GM19238 (cell line): ENCODE results near the gene DRD1.

Experiments
- DNase-seq: peaks from one replicate; pipeline ENCODE4 v3.0.0; 2011; ENCODE audit warnings: low spot score; ENCODE audit not compliant: insufficient read length

The DRD1 gene

DNA sequence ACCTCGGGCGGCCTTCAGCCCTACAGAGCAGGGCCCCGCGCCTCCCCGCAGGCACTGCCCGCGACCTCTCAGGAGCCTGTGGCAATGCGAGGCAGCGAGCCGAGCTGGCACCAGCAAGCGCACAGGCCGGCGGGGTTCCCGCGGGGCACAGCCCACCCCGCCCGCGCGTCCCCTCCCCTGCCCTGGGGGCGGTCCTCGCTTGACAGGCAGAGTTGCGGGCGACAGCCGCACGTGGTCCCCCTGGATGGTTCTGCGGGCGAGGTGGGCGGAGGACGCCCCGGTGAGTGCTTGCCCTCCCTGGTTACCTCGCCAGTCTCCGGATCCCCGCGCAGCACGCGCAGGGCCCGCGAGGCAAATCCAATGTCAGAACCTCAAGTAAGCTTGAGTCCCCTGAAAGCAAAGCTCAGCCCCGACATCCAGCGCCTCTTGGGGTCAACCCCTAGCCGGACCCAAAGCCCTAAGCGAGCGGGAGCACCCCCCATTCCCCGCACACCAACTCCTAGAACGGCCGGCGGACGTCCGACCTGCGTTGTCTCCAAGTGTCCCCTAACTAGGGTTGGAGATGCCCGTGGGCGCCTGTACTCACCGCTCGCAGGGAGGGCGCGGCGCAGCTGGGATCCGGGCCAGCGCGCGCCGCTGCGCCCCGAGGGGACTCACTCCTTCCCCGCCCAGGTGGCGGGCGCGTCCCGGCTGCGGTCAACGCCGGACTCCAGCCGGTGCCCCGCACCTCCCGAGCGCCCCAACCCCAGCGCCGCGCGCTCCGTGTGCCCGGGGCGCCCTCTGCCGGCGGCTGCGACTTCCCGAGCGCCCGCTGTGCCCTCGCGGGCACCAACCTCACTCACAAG, at the start of gene DRD1:
Gene DRD1, minus strand, starts transcription at position 123 of the 845 bp plus-strand sequence. CDS start 1,083 bp downstream, outside the sequence.
- DNase-seq, result peak; percentile 41

DNA sequence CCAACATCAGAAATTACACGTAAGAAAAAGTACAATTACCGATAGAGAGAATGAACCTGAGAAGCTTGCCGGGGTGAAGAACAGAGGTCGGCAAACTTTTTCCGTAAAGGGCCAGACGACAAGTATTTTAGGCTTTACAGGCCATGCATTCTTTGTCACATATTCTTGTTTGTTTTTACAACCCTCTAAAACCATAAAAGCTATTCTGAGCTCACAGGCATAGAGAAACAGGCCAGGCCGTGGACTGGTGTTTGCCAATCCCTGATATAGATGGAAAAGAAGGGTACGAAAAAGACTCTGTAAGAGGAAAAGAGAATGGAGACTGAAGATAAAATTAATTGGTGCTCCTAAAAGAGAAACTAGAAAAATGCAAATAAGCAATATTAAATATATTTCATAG, 49.7 kb upstream of the DRD1 start:
- no peak for DNase-seq

DNA sequence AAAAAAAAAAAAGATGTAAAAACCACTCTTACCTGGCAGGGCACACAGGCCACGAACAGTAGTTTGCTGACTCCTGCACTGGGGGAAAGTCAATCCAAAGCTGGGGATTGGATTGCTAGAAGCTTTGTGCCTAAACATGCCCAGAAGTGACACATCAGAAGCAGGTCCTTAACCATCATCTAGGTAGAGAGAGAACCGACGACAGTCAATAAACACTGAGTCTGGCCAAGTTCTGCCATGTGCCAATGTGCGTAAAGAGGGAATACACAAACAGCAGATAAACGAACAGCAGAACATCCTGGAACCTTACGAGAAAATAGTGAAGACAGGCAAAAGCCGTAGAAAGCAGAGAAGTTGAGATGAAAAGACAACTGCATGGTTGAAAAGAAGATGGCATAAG, 49.3 kb upstream of the DRD1 start:
- no peak for DNase-seq

DNA sequence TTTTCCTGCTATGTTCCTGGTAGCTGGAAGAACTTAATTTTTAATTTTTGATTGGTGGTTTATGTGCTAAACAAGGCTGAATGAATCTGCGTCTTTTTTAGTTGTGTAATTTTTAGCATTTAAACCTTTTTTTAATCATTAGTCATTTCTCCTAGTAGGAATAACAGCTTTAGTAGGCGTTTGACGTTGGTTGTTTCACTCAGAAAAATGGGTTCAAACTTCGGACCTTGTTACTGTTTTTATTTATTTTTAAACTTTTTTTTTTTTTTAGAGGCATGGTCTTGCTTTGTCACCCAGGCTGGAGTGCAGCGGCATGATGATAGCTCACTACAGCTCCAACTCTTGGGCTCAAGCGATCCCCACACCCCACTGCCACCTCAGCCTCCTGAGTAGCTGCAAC, 47.2 kb upstream of the DRD1 start:
- DNase-seq, result no peak

DNA sequence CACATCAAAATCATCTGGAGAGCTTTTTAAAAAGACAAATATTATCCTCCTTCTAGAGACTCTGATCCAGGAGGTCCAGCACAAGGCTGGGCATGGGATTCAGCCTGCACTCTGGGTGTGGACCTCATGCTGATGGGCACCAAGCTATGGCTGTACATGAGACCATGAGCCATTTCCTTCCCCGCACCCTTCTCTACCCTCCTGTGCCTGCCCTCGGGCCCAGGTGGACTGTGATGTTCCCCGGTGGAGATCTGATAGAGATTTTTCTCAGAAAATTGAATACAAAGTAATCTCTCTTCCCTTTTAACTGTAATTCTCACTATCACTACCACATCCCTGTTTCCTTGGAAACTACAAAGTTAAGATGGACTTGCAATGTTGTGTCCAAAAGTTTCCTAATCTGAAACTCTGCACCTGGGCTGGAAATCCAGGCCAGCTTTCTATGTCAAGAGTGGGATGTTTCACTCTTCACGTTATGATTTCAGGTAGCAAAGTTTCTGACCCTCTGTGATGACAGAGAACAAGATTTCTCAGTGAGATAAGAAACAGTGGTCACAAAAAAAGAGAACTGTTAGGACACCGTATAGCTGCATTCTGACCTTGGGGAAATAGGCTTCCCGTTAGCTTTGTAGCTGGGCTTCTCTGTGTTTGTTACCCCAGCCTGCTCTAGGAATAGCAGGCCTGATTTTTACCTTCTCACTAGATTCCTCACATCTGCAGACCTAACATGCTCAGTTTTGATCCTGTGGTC, 45.9 kb upstream of the DRD1 start:
- DNase-seq, result no peak

DNA sequence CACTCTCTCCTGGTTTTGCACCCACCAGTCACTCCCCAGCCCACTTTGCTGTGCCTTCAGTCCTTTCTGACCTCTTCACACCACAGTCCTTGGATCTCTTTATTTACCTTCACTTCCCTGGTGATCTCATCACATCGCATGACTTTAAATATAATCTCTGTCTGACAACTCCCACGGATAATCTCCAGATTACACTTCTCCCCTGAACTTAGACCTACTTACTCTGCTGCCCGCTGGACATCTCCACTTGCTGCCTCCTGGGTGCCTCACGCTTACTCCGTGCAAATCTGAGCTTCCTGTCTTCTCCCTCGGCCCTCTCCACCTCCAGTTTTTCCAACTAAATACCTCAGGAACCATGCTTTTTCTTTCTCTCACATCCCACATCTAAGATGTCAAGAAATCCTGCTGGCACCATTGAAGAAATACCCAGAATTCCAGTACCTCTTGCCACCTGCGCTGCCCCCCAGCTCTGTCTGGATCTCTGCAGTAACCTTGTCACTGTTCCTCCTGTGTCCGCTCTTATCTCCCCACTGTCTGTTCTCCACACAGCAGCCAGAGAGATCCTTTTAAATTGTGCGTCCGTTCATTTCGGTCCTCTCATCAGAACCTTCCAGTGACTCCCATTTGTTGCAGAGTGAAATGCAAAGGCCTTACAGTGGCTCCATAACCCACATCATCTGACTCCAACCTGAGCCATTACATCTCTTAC, 43.7 kb upstream of the DRD1 start:
- no peak for DNase-seq

DNA sequence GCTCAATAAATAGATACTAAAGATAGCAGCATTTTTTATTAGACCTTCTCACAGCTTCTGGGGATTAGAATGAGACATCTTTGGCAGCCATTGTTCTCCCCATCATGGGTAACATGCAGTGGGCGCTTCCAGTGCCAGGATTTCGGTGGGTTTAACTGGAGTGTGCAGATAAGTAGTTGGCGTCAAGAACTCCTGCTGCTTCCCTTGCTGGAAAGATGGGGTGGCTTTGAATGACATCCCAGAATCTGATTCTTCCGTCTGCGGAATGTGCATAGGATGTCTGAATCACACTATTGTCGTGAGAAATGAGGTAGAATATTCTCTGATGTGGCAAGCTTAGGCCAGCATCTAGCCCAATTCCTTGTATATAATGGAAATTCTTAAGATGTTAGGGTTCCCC, 41.6 kb upstream of the DRD1 start:
- DNase-seq, result no peak

DNA sequence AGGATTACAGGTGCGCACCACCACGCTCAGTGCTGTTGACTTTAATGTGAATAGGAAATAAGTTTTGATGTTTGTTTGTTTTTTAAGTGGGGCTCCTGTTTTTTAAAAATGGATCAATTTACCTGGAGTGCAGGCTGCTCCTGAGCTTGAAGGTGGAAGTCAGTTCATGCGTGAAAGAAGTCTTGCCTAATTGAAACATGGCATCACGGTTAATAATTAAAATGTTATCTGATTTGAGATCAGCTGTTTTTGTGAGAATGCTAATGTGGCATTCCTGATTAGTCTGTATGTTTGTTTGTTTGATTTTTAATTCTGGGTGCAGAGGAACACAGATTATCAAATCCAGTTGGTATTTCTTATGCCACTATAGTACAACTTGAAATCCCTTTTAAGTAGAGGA, 40.8 kb upstream of the DRD1 start:
- DNase-seq, result no peak

DNA sequence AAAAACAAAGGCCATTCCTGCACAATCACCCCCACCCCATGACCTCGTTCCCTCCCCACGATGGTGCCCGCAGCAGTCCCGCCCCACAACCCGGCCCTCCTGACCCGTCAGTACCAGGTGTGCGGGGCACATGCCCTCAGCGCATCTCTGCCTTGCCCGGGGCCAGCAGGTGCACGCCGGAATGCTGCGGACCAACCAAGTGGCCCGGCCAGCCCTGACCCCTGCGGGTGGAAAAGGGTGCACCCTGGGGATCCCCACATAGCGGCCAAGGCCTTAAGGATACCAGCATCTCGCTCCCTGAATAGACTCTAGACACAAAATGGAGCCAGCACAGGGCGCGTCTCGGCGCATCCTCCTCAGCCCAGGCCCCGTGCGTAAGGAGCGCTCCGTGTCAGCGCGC, 40.3 kb upstream of the DRD1 start:
- no peak for DNase-seq

DNA sequence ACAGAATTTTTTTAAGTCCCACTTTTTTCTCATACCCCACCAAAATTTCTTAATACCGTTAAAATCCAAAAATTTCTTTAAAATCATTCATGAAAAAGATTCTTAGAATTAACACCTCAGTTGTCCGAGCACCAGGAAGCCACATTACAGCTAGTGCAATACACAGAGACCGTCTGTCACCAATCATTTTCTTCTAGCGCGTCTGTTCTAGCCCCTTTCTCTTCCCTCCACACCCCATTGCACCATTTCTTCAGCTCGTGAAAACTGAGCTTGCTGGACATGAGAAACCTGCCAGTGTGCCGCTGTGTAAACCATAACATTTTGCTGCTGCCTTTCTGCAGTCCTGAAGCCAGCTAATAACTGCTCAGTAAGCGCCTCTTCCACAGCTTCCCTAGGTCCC, 39.4 kb upstream of the DRD1 start:
- no peak for DNase-seq

DNA sequence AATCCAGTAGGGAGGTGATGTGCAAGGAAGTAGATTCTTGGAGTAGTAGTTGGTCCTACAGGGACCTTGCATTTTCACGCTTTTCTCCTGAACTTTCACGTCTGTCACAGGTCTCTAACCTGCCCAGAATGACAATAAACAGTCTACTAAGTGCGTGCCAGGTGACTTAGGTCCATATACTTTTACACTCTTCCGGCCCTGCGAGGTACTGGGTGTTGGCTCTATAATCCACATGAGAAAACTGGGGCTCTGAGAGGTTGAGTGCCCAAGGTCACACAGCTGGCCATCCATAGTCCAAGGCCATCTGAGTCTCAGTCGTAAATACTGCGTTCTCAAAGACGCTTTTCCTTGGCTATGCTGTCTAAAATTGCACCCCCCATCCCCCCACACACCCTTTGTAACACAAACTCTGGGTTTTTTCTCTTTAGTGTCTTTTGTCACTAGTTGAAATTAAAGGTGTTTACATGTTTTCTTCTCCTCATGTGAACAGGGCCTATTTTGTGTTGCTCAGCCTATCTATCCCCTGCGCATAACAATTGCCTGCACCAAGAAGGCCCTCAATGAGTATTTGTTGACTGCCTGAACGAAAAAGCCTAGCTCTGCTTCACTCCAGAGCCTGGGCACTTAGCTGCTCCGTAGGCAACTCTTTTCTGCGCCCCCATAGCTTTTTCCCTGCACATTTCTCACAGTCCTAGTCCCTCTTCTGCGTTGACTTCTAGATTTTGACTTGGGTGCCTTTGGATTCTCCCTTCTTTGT, 35.3 kb upstream of the DRD1 start:
- no peak for DNase-seq

DNA sequence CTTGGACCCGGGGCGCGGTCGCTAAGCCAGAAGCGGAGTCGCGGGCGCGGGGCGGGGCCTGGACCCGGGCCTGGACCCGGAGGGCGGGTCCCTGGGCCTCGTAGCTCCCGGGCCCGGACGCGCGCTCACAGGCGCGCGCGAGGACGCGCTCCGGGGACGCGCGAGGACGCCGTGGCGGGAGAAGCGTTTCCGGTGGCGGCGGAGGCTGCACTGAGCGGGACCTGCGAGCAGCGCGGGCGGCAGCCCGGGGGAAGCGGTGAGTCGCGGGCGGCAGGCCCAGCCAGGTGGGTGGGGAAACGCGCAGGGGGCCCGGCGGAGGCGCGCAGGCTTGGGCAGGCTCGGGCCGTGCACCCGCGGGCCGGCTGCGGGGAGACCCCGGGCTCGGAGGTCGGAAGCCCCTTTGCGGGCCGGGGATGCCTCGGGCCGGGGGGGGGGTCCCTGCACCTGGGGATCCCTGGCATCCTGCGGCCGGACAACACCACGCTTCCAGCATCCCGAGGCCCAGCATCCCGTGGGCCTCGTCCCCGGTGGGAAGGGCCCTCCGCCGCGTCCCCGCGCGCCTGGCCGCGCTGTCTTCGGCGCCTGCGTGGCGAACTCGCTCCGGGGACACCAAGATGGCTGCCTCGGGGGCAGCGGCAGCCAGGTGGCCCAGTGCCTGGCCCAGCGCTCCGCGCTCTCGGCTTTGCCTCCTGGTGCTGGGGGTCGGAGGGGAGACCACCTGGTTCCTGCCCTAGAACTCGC, 34.6 kb upstream of the DRD1 start, which contains the start of gene SFXN1:
Gene SFXN1, plus strand, starts transcription at position 177 of the 741 bp plus-strand sequence. CDS start 13,544 bp downstream, outside the sequence.
- peak; percentile 95 for DNase-seq

DNA sequence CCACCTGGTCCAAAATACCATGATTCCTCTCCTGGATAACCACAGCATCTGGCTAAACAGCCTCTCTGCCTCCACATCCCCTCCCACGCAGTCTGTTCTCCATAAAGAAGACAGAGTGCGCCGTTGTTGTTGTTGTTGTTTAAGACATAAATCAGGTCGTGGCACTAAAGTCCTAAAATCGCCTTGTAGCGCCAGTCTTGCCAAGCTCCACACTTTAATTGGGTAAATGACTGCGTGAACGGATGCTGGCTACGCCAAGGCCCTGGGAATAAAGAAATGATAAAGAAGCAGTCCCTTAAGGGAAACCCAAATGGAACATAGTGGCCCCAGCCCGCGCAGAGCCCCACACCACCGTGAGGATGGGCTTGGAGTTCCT, 34.0 kb upstream of the DRD1 start:
- no peak for DNase-seq

DNA sequence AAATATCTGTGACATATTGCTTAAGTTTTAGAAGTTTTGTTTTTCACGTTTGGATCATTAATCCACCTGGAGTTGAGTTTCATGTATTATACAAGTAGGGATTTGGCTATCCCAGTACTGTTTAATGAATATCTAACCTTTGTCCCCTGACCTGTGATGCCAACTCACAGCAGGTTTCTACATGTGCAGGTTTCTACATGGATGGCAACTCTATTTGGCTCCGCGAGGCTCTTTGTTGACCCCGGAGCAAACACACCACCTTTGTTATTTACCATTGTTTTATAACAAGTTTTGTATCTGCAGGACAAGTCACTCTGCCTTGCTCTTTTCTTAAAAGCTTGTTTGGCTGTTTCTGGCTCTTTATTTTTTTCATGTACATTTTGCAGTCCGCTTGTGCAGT, 33.5 kb upstream of the DRD1 start:
- DNase-seq, result no peak

DNA sequence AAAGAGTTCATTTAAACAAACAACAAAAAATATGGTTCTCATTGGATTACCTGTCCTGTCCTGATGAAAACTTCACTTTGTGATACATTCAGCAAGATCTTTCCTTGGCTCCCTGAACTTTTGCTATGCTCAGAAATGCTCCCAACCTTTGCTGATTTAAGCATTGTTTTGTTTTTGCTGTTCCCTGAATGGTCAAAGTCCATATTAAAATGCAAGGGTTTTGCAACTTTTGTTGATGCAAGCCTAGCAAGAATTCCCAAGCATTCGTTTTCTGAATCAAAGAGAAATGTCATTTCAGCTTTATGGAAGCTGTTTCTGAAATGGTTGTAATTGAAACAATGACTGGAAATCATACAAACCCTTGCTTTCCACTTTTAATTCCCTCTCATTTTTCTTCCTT, 31.3 kb upstream of the DRD1 start:
- DNase-seq, result no peak

DNA sequence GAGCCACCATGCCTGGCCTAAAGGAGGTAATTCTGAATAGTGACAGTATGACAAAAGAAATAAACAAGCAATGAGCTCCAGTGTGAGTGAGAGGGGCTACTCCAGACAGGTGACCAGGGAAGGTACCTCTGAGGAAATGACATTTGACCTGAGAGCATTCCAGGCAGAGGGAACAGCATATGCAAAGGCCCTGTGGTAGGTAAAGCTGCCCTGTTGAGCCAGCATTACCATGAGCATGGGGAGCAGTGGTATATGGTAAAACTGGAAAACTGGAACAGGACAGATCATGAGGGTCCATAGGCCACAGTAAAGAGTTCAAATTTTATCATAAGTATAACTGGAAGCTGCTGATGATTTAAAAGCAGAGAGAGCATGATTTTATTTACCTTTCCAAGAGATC, 28.4 kb upstream of the DRD1 start:
- no peak for DNase-seq

DNA sequence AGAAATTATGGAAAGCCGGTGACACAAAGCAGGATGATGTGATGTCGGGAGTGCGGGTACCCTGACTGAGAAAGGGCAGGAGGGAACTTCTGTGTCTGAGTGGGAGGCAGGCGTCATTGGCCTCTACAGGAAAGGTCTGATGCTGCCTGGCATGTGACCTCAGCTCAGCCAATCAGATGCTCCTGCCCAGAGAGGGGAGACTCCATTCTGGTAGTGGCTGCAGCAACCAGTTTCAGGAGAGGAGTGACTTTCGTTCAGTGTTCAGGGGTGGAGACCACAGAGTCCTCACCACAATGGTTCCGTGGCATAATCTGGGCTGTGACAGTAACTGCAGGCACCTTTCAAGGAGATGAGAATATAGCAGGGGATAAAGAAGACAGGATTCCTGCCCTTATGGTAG, 27.6 kb upstream of the DRD1 start:
- DNase-seq, result no peak

DNA sequence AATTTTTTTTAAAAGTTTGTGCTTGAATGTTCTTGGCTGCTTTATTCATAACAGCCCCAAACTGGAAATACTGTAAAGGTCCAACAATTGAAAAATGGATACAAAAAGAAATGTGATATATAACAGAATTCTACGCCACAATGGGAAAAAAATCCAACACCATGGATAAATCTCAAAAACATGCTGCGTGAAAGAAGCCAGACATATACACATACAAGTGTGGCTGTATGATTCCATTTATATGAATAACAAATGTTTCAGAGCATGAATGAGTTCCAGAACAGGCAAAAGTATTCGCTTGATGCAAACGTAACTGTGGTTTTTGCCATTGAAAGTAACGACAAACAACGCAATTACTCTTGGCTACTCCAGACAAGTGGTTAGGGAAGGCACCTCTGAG, 27.2 kb upstream of the DRD1 start:
- DNase-seq, result no peak

DNA sequence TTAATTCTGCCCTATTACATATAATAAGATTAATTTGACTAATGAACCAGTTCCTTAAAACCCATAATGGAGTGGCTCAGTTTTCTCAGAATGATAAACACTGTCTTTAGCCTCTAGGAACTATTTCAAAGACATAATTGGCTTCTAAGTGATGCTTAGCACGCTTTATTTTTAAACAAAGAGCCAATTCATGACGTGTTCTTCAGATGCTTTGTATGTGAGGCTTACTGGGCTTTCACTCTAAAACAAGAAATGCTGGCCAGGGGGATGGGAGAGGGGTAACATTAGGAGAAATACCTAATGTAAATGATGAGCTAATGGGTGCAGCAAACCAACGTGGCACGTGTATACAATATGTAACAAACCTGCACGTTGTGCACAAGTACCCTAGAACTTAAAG, 26.8 kb upstream of the DRD1 start:
- no peak for DNase-seq

DNA sequence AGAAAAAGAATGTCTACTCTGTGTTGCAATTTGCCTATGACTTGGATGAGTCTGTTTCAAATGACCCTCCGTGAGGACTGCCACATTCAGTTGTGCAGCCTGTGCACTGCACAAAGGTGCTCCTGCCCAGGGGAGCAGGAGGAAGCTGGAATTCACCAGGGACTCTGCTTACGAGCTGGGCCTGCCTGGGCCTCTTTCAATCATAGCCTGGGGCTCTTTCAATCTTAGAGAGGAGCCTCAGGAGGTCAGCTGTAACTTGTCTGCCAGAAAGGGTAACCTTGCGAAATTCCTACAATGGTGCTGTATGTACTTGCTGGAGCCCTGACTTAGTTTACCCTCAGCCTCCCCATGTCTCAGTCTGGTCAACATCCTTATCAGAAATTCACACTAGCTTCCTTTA, 25.9 kb upstream of the DRD1 start:
- DNase-seq, result no peak

DNA sequence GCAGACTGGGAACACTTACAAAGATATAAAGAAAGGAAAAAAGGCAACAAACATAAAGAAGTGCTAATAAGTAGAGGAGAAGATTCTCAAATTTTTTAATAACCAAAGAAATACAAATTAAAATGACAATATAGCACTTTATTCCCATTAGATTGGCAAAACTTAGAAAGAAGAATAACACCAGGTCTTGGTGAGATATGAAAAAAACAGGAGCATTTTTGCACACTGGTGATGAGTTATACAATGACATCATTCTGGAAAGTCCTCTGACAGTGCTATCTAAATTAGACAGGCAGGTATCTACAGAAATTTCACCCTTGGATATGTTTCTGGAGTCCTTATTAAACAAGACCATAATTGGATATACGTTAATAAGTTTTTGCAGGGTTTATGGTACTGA, 24.9 kb upstream of the DRD1 start:
- no peak for DNase-seq
